ENCODE results near the gene SEMA7A.
A peak's percentile ranks its signal among the peaks of the same experiment; 100 is the strongest.
"Not testable (repeated sequence)": the region's sequence is repeated elsewhere in the genome, so short reads cannot be mapped to it uniquely, and the experiment has no call there.

SEMA7A gene, protein sequence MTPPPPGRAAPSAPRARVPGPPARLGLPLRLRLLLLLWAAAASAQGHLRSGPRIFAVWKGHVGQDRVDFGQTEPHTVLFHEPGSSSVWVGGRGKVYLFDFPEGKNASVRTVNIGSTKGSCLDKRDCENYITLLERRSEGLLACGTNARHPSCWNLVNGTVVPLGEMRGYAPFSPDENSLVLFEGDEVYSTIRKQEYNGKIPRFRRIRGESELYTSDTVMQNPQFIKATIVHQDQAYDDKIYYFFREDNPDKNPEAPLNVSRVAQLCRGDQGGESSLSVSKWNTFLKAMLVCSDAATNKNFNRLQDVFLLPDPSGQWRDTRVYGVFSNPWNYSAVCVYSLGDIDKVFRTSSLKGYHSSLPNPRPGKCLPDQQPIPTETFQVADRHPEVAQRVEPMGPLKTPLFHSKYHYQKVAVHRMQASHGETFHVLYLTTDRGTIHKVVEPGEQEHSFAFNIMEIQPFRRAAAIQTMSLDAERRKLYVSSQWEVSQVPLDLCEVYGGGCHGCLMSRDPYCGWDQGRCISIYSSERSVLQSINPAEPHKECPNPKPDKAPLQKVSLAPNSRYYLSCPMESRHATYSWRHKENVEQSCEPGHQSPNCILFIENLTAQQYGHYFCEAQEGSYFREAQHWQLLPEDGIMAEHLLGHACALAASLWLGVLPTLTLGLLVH

DNA sequence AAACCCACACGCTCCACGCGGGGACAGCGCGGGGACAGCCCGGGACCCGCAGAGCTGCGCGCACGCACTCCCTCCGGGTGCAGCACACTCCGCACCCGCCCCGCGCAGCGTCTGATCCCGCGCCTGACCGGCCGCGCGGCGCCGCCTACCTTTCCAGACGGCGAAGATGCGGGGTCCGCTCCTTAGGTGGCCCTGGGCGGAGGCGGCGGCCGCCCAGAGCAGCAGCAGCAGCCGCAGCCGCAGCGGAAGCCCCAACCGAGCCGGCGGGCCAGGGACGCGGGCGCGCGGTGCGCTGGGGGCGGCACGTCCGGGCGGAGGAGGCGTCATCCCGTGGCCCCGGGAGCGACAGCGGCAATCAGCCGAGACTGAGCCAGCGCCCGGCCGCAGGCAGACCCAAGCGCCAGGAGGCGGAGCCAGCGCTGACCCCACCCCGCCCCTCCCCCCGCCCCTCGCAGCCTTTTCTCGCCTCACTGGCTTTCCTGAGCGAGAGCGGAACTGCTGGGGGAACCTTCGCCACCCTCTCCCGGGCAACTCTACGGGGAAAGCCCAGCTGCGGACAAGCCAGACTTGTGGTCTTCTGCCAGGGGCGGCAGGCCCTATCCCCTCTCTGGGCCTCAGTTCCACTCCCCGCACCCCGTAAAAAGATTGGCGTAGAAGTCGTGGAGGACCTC is at the start of gene SEMA7A:
Gene SEMA7A (minus strand): TSS at position 367 of the 671 bp plus-strand sequence. CDS start 40 bp downstream, at position 327.
- H3K4me3 ChIP-seq (ENCODE audit: low read length), result peak within 1 kb of the TSS; percentile 77
- DNase-seq (ENCODE audit: low read depth), result peak; percentile 81
- TF ChIP-seq, protein P1, sequence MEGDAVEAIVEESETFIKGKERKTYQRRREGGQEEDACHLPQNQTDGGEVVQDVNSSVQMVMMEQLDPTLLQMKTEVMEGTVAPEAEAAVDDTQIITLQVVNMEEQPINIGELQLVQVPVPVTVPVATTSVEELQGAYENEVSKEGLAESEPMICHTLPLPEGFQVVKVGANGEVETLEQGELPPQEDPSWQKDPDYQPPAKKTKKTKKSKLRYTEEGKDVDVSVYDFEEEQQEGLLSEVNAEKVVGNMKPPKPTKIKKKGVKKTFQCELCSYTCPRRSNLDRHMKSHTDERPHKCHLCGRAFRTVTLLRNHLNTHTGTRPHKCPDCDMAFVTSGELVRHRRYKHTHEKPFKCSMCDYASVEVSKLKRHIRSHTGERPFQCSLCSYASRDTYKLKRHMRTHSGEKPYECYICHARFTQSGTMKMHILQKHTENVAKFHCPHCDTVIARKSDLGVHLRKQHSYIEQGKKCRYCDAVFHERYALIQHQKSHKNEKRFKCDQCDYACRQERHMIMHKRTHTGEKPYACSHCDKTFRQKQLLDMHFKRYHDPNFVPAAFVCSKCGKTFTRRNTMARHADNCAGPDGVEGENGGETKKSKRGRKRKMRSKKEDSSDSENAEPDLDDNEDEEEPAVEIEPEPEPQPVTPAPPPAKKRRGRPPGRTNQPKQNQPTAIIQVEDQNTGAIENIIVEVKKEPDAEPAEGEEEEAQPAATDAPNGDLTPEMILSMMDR (conservative IDR thresholded peaks at IDR 0.05; ENCODE audit: low read length), result no peak

DNA sequence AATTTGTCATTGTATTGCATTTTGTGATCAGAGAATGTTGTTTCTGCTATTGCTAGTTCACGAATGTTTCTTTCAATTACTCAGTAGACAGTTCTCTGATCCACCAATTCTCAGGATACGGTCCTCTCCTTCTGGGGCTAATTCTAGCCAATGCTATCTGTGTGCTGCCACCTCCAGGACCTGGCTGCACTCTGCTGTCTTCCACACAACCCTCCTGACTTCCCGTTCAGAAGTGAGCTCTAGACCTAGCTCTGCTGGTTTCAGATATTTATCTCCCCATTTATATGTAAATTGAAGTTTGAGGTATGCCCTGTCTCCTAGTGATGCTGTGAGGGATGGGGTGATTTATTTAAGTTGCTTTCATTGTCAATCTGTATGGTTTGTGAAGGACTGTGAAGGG is 48.9 kb upstream of the SEMA7A start:
- TF ChIP-seq, protein P1 (conservative IDR thresholded peaks at IDR 0.05; ENCODE audit: low read length), result peak; percentile 24
- H3K4me3 ChIP-seq (ENCODE audit: low read length), result no peak overlapping the region
- no peak for DNase-seq (ENCODE audit: low read depth)

DNA sequence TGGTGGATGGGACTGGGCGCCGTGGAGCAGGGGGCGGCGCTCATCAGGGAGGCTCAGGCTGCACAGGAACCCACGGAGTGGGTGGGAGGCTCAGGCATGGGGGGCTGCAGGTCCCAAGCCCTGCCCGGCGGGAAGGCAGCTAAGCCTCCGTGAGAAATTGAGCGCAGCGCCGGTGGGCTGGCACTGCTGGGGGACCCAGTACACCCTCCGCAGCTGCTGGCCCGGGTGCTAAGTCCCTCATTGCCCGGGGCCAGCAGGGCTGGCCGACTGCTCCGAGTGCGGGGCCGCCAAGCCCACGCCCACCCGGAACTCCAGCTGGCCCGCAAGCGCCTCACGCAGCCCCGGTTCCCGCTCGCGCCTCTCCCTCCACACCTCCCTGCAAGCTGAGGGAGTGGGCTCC is 46.6 kb upstream of the SEMA7A start:
- not testable (repeated sequence) for H3K4me3 ChIP-seq (ENCODE audit: low read length); DNase-seq (ENCODE audit: low read depth)

DNA sequence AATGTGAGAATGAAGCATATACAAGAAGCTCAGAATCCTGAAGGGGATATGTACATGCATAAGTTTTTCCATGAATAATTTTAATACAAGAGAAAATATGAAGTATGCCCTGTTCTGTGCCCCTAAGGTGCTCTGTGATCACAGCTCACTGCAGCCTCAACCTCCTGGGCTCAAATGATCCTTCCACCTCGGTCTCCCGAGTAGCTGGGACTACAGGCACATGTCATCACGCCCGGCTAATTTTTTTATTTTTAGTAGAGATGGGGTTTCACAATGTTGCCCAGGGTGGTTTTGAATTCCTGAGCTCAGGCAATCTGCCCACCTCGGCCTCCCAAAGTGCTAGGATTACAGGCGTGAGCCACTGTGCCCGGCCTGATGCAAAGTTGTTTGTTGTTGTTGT is 37.9 kb upstream of the SEMA7A start:
- not testable (repeated sequence) for DNase-seq (ENCODE audit: low read depth); H3K4me3 ChIP-seq (ENCODE audit: low read length)

DNA sequence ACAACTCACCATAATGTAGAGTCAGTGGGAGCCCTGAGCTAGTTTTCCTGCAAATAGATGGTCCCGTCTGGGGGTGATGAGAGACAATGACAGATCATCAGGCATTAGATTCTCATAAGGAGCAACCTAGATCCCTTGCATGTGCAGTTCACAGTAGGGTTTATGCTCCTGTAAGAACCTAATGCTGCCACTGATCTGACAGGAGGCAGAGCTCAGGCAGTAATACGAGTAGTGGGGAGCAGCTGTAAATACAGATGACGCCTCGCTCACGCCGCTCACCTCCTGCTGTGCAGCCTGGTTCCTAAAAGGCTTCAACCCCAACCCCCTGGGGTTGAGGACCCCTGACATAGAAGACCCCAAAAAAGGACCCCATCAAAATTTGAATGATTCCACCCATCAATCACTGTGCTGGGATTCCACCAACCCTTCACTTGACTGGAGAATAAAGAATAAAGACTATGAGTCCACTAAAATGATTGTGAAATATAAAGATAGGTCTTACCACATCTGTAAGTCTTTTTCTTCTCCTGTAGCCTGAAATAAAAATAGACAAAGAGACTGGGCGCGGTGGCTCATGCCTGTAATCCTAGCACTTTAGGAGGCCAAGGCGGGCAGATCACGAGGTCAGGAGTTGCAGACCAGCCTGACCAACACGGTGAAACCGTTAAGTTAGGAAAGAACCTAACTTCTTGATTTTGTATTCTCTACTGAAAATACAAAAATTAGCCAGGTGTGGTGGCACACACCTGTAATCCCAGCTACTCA is 37.1 kb upstream of the SEMA7A start:
- DNase-seq (ENCODE audit: low read depth), result no peak
- no peak overlapping the region for H3K4me3 ChIP-seq (ENCODE audit: low read length)
- TF ChIP-seq, protein P1 (conservative IDR thresholded peaks at IDR 0.05; ENCODE audit: low read length), result no peak

DNA sequence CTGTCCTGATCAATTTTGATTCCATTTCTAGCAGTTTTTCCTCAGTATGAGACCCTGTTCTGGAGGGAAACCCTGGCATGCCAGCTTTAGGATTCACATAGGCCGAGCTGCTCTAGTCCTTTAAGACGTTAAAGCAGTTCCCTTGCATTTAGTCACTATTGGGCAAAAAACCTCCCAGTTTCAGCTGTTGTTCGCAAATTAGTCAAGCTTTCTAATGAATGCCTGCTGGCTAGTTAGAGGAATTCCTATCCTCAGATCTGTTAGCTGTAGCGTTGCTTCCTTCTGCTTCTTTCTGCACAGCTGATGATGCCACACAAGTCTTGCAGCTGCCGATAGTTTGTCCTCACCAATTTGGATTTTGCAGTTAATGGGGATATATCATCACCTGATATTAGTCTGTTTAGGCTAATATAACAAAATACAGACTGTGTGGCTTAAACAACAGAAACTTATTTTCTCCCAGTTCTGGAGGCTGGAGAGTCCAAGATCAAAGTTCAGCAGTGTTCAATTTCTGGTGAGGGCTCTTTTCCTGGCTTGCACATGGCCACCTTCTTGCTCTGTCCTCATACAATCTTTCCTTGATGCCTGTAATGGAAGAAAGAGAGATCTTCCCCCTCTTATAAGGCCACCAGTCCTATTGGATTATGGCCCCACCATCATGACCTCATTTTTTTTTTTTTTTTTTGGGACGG is 34.7 kb upstream of the SEMA7A start:
- DNase-seq (ENCODE audit: low read depth), result no peak

DNA sequence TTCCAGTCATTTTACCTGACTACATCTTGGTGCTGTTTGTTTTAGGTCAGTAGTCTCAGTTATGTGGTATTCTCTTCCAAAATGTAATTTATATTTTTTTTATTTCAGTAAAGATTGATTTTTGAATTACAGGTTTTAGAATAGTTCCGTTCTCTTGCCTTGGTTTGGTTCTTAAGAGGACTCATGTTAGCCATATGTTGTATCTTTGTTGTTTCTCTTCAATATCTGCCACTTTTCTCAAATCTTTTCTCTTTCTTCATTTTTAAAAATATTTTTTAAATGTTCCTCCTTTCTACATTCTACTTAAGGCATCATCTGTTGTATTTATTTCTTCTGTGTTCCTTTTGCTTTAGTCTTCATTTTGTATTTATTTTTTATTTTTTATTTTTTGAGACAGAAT is 32.8 kb upstream of the SEMA7A start:
- no peak overlapping the region for H3K4me3 ChIP-seq (ENCODE audit: low read length)
- TF ChIP-seq, protein P1 (conservative IDR thresholded peaks at IDR 0.05; ENCODE audit: low read length), result no peak
- no peak for DNase-seq (ENCODE audit: low read depth)

More for the DNA sequence above, 34.7 kb upstream of the SEMA7A start:
- TF ChIP-seq, protein P1 (conservative IDR thresholded peaks at IDR 0.05; ENCODE audit: low read length), result no peak
- H3K4me3 ChIP-seq (ENCODE audit: low read length), result no peak overlapping the region
